ENCODE results near the gene POP4. TPM values are rescaled to one million over a fixed set of nuclear protein-coding genes. Genes with fewer than 3 reads are reported as not detected.
A peak's percentile ranks its signal among the peaks of the same experiment; 100 is the strongest.

Gene POP4
- total RNA-seq, 1 donor from 2014 or later, result 30.8 TPM

- DNase-seq, result no peak
Measured at GRCh38 chr19:29631450-29631849, 25.4 kb downstream of the POP4 start.

- no peak for DNase-seq
Measured at GRCh38 chr19:29634002-29634401, 27.9 kb downstream of the POP4 start.

- no peak for DNase-seq
Measured at GRCh38 chr19:29634423-29635130, 28.5 kb downstream of the POP4 start.

GRCh38 chr19:29635963-29636362, 29.9 kb downstream of the POP4 start:
- no peak for DNase-seq

GRCh38 chr19:29636553-29637360, 30.7 kb downstream of the POP4 start:
- DNase-seq, result peak; percentile 77

- no peak for DNase-seq
Measured at GRCh38 chr19:29639086-29639485, 33.0 kb downstream of the POP4 start.

GRCh38 chr19:29640231-29640630, 34.1 kb downstream of the POP4 start:
- DNase-seq, result no peak

- no peak for DNase-seq
Measured at GRCh38 chr19:29641597-29641996, 35.5 kb downstream of the POP4 start.

GRCh38 chr19:29643361-29643935, 37.4 kb downstream of the POP4 start:
- DNase-seq, result no peak

- DNase-seq, result no peak
Measured at GRCh38 chr19:29644210-29644609, 38.1 kb downstream of the POP4 start.

GRCh38 chr19:29645491-29645867, 39.4 kb downstream of the POP4 start:
- no peak for DNase-seq

GRCh38 chr19:29645911-29646310, 39.8 kb downstream of the POP4 start:
- no peak for DNase-seq

GRCh38 chr19:29650772-29651387, 44.8 kb downstream of the POP4 start:
- DNase-seq, result no peak

- no peak for DNase-seq
Measured at GRCh38 chr19:29651622-29652394, 45.7 kb downstream of the POP4 start.

GRCh38 chr19:29653398-29653797, 47.3 kb downstream of the POP4 start:
- DNase-seq, result no peak

- DNase-seq, result no peak
Measured at GRCh38 chr19:29655648-29656335, 49.7 kb downstream of the POP4 start.

GRCh38 chr19:29658221-29658991, 52.3 kb downstream of the POP4 start:
- no peak for DNase-seq

GRCh38 chr19:29660835-29661234, 54.8 kb downstream of the POP4 start:
- no peak for DNase-seq

- DNase-seq, result no peak
Measured at GRCh38 chr19:29662278-29662603, 56.2 kb downstream of the POP4 start.

- peak; percentile 78 for DNase-seq
Measured at GRCh38 chr19:29662604-29663404, 56.7 kb downstream of the POP4 start.

All from skin of body (tissue), 2 donors.